ENCODE results near the gene APBB1. TPM values are rescaled to one million over a fixed set of nuclear protein-coding genes. Genes with fewer than 3 reads are reported as not detected.
"Not testable (repeated sequence)": the region's sequence is repeated elsewhere in the genome, so short reads cannot be mapped to it uniquely, and the experiment has no call there.

APBB1 gene
- total RNA-seq, 4 donors from 2014 or later: 19.8 to 39.9 (median 33.3) TPM

DNA sequence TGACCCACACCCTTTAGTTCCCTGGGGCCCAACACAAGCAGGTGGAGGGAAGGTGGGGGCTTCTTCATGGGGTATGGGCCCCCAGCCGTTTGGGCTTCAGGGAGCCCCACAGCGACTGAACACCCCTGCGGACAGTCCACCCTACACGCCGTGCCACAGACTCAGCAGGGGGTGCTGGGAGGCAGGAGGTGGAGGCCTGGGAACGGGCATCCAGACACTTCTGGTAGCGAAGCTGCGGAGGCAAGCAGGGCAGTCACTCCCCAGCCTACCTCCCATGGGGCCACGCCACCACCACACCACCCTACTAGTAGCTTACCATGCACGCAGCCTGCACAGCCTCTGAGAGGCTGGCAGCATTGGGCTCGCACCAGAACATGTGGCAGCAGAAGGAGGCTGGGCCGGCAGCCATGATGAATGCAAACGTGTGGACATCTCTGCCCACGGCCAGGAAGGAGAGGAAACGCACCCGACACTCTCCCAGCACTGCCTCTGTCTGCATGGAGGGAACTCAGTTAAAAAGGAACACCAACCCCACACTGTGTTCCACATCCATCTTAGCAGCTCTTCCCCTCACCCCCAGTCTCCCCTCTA is 23.3 kb downstream of the APBB1 start:
- TF ChIP-seq, protein P1, sequence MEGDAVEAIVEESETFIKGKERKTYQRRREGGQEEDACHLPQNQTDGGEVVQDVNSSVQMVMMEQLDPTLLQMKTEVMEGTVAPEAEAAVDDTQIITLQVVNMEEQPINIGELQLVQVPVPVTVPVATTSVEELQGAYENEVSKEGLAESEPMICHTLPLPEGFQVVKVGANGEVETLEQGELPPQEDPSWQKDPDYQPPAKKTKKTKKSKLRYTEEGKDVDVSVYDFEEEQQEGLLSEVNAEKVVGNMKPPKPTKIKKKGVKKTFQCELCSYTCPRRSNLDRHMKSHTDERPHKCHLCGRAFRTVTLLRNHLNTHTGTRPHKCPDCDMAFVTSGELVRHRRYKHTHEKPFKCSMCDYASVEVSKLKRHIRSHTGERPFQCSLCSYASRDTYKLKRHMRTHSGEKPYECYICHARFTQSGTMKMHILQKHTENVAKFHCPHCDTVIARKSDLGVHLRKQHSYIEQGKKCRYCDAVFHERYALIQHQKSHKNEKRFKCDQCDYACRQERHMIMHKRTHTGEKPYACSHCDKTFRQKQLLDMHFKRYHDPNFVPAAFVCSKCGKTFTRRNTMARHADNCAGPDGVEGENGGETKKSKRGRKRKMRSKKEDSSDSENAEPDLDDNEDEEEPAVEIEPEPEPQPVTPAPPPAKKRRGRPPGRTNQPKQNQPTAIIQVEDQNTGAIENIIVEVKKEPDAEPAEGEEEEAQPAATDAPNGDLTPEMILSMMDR (IDR thresholded peaks at IDR 0.05): no peak
- DNase-seq (ENCODE audit: low spot score) (no peak), ATAC-seq (ENCODE audit: low FRiP score) (no peak)

DNA sequence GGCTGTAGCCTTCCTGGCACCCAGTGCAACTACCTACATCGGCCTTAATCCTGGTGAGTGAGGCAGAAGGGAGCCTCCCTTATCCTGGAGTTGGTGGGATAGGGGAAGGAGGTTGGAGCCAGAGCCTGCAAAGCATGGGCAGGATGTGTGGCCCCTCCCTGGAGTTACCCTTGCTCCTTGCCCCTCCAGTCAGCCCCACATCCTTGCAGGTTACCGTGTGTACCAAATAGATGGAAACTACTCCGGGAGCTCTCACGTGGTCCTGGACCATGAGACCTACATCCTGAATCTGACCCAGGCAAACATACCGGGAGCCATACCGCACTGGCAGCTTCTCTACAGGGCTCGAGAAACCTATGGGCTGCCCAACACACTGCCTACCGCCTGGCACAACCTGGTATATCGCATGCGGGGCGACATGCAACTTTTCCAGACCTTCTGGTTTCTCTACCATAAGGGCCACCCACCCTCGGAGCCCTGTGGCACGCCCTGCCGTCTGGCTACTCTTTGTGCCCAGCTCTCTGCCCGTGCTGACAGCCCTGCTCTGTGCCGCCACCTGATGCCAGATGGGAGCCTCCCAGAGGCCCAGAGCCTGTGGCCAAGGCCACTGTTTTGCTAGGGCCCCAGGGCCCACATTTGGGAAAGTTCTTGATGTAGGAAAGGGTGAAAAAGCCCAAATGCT is 24.8 kb downstream of the APBB1 start:
- TF ChIP-seq, protein P1 (IDR thresholded peaks at IDR 0.05): no peak
- DNase-seq (ENCODE audit: low spot score) (no peak), ATAC-seq (ENCODE audit: low FRiP score) (no peak)

DNA sequence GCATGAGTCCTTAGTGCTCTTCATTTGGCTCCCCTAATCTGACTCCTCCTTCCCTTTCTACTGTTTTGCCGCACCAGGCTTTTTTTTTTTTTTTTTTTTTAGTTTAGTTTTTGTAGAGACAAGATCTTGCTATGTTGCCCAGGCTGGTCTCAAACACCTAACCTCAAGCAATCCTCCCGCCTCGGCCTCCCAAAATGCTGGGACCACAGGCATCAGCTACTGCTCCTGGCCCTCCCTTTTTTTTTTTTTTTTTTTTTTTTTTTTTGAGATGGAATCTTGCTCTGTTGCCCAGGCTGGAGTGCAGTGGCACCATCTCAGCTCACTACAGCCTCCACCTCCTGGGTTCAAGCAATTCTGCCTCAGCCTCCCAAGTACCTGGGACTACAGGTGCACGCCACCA is 26.6 kb downstream of the APBB1 start:
- DNase-seq (ENCODE audit: low spot score); ATAC-seq (ENCODE audit: low FRiP score): not testable (repeated sequence)

DNA sequence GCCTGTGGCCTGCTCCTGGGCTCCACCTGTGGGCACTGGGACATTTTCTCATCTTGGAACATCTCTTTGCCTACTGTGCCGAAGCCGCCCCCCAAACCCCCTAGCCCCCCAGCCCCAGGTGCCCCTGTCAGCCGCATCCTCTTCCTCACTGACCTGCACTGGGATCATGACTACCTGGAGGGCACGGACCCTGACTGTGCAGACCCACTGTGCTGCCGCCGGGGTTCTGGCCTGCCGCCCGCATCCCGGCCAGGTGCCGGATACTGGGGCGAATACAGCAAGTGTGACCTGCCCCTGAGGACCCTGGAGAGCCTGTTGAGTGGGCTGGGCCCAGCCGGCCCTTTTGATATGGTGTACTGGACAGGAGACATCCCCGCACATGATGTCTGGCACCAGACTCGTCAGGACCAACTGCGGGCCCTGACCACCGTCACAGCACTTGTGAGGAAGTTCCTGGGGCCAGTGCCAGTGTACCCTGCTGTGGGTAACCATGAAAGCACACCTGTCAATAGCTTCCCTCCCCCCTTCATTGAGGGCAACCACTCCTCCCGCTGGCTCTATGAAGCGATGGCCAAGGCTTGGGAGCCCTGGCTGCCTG is 27.3 kb downstream of the APBB1 start:
- TF ChIP-seq, protein P1 (IDR thresholded peaks at IDR 0.05): no peak
- ATAC-seq (ENCODE audit: low FRiP score): no peak
- no peak for DNase-seq (ENCODE audit: low spot score)

DNA sequence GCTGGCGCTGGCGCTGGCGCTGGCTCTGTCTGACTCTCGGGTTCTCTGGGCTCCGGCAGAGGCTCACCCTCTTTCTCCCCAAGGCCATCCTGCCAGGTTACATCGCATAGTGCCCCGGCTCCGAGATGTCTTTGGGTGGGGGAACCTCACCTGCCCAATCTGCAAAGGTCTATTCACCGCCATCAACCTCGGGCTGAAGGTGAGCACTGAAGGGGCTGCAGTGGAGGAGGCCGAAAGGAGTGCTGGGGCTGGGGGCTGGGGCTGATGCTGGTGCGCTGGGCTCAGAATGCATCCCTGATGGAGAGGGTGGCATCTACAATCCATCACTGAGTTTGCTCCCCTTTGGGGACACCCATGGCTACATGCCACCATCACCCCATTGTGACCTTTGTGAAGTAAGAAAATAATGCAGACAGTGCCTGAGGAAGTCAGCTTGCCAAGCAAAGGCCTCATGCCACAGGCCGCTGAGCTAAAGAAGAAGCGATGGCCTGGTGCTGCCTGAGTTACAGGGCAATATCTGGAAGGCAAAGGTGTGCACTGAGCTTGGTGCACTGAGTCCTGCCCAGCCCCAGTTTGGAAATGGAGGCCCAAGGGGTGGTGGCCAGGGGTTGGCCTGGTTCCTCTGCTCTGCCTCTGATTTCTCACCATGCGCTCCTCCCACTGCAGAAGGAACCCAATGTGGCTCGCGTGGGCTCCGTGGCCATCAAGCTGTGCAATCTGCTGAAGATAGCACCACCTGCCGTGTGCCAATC is 28.0 kb downstream of the APBB1 start:
- no peak for ATAC-seq (ENCODE audit: low FRiP score)

DNA sequence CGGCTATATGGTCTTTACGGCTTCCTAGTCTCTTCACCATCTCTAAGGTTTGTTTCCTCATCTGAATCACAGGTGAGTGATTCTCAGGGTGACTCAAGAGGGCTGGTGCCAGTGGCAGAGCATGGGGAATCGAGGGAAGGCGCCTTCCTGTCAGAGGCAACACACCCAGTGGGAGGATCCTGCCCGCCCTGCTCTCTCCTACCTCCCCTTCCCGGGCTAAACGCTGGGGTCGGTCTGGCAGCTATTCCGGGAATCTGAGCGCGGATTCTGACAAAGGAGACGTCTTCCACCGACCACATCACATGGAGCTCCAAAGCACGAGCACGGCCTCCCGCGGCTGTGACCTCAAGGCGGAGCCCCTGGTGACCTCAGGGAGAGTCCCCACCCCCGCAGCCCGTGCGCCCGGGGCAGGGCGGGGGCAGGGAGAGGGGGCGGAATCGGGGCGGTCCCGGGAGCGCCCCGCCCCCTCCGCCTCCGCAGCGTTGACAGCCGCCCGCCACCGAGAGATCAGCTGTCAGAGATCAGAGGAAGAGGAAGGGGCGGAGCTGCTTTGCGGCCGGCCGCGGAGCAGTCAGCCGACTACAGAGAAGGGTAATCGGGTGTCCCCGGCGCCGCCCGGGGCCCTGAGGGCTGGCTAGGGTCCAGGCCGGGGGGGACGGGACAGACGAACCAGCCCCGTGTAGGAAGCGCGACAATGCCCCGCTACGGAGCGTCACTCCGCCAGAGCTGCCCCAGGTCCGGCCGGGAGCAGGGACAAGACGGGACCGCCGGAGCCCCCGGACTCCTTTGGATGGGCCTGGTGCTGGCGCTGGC is 28.8 kb downstream of the APBB1 start, which contains the start of gene SMPD1:
Gene SMPD1 (plus strand): TSS at position 570 of the 813 bp plus-strand sequence. CDS start 125 bp downstream, at position 695.
- TF ChIP-seq, protein P1 (IDR thresholded peaks at IDR 0.05): no peak
- ATAC-seq (ENCODE audit: low FRiP score): peak; percentile 95
- peak; percentile 70 for DNase-seq (ENCODE audit: low spot score)

More for the DNA sequence above, 28.0 kb downstream of the APBB1 start:
- TF ChIP-seq, protein P1 (IDR thresholded peaks at IDR 0.05): no peak
- no peak for DNase-seq (ENCODE audit: low spot score)

Measured in omental fat pad (tissue), 4 donors.